Stimulated activated naive CD8-positive, alpha-beta T cell treated with anti-CD3 and anti-CD28 coated beads, Interleukin-15, amount 100 ng/mL, for 72 hours (primary cell): ENCODE data around the gene TOM1.

Experiments used
- ATAC-seq: fragments of 150-1000 bp; cut with Tn5 transposase; 2 replicates; pipeline ENCODE4 v1.10.0; 2021; ENCODE audit warnings: mild to moderate bottlenecking, moderate library complexity
- DNase-seq, 2 donors: peaks; one replicate each; pipeline ENCODE4 v3.0.0; 2021 to 2022
- H3K27ac Mint-ChIP-seq, 2 donors: one replicate each; pipeline ENCODE4 v1.8.0; 2022; ENCODE audit warnings: mild to moderate bottlenecking in 2 of 2, mixed read lengths in 2 of 2, moderate library complexity in 2 of 2
- H3K27me3 Mint-ChIP-seq: one replicate; pipeline ENCODE4 v1.8.0; 2022; ENCODE audit warnings: mixed read lengths
- H3K4me1 Mint-ChIP-seq: one replicate; pipeline ENCODE4 v1.8.0; 2022; ENCODE audit warnings: mild to moderate bottlenecking, mixed read lengths
- H3K4me3 Mint-ChIP-seq, 2 donors: one replicate each; pipeline ENCODE4 v1.8.0; 2022; ENCODE audit warnings: mild to moderate bottlenecking in 2 of 2, mixed read lengths in 2 of 2, moderate library complexity in 1 of 2
- H3K9me3 Mint-ChIP-seq, 2 donors: one replicate each; pipeline ENCODE4 v1.8.0; 2022; ENCODE audit warnings: mixed read lengths in 2 of 2

The TOM1 gene

GRCh38 chr22:35299673-35300499, at the start of gene TOM1:
Gene TOM1 (plus strand): TSS chr22:35299894. CDS start chr22:35299929, 35 bp downstream.
- Mint-ChIP-seq H3K27me3 (no peaks in the 10 kb centered on the region), H3K27ac (peak within 1 kb of the TSS; percentile 84 to 99), H3K4me1 (peaks cover 53% of the 10 kb centered on the region), H3K4me3 (peak within 1 kb of the TSS; percentile 96 to 99), H3K9me3 (no peaks in the 10 kb centered on the region)
- DNase-seq (peak; percentile 96 to 97), ATAC-seq (peak; percentile 98)

GRCh38 chr22:35250156-35250555, 49.5 kb upstream of the TOM1 start:
- no peak overlapping the region for H3K4me3 Mint-ChIP-seq
- ATAC-seq (no peak), DNase-seq (no peak)
- H3K9me3 Mint-ChIP-seq = no peaks in the 10 kb centered on the region
- no peaks in the 10 kb centered on the region for H3K4me1 Mint-ChIP-seq
- H3K27me3 Mint-ChIP-seq = peaks cover 16% of the 10 kb centered on the region
- peak overlapping the region in 1 of 2 donors; percentile 70 for H3K27ac Mint-ChIP-seq

- Mint-ChIP-seq H3K4me1 (peaks cover 14% of the 10 kb centered on the region), H3K4me3 (no peak overlapping the region), H3K9me3 (no peaks in the 10 kb centered on the region), H3K27ac (no peak overlapping the region), H3K27me3 (no peaks in the 10 kb centered on the region)
- DNase-seq = no peak
- ATAC-seq = no peak
Measured at GRCh38 chr22:35253946-35254345, 45.7 kb upstream of the TOM1 start.

- DNase-seq (no peak), ATAC-seq (peak; percentile 27)
- Mint-ChIP-seq H3K27me3 (no peaks in the 10 kb centered on the region), H3K4me1 (peaks cover 25% of the 10 kb centered on the region), H3K9me3 (no peaks in the 10 kb centered on the region), H3K27ac (peak overlapping the region in 1 of 2 donors; percentile 99), H3K4me3 (peak overlapping the region; percentile 89 to 90)
Measured at GRCh38 chr22:35257002-35257320, 42.7 kb upstream of the TOM1 start.

GRCh38 chr22:35257321-35258190, 42.1 kb upstream of the TOM1 start, which contains the start of gene HMGXB4:
Gene HMGXB4 (plus strand): TSS chr22:35257493. CDS start chr22:35262391, 4,898 bp downstream.
- peaks cover 25% of the 10 kb centered on the region for H3K4me1 Mint-ChIP-seq
- H3K9me3 Mint-ChIP-seq = no peaks in the 10 kb centered on the region
- peak; percentile 84 to 89 for DNase-seq
- peak within 1 kb of the TSS; percentile 89 to 90 for H3K4me3 Mint-ChIP-seq
- H3K27ac Mint-ChIP-seq = peak within 1 kb of the TSS; percentile 98 to 99
- peak; percentile 95 for ATAC-seq
- no peaks in the 10 kb centered on the region for H3K27me3 Mint-ChIP-seq

GRCh38 chr22:35258191-35258988, 41.3 kb upstream of the TOM1 start:
- no peaks in the 10 kb centered on the region for H3K27me3 Mint-ChIP-seq
- H3K9me3 Mint-ChIP-seq = no peaks in the 10 kb centered on the region
- DNase-seq = no peak
- H3K27ac Mint-ChIP-seq = peak overlapping the region; percentile 97
- peaks cover 25% of the 10 kb centered on the region for H3K4me1 Mint-ChIP-seq
- ATAC-seq = no peak
- H3K4me3 Mint-ChIP-seq = peak overlapping the region; percentile 89 to 90

- Mint-ChIP-seq H3K27me3 (no peaks in the 10 kb centered on the region), H3K9me3 (no peaks in the 10 kb centered on the region), H3K4me1 (peaks cover 14% of the 10 kb centered on the region), H3K4me3 (no peak overlapping the region), H3K27ac (peak overlapping the region in 1 of 2 donors; percentile 10)
- DNase-seq (no peak), ATAC-seq (no peak)
Measured at GRCh38 chr22:35264986-35265385, 34.7 kb upstream of the TOM1 start.

GRCh38 chr22:35266277-35266676, 33.4 kb upstream of the TOM1 start:
- no peak overlapping the region for H3K27ac Mint-ChIP-seq
- peaks cover 14% of the 10 kb centered on the region for H3K4me1 Mint-ChIP-seq
- no peaks in the 10 kb centered on the region for H3K9me3 Mint-ChIP-seq
- no peaks in the 10 kb centered on the region for H3K27me3 Mint-ChIP-seq
- H3K4me3 Mint-ChIP-seq = no peak overlapping the region
- DNase-seq (no peak), ATAC-seq (no peak)

- H3K4me1 Mint-ChIP-seq = peaks cover 38% of the 10 kb centered on the region
- H3K4me3 Mint-ChIP-seq = no peak overlapping the region
- H3K9me3 Mint-ChIP-seq = no peaks in the 10 kb centered on the region
- H3K27ac Mint-ChIP-seq = peak overlapping the region; percentile 8 to 55
- DNase-seq (no peak), ATAC-seq (no peak)
- H3K27me3 Mint-ChIP-seq = no peaks in the 10 kb centered on the region
Measured at GRCh38 chr22:35269630-35270029, 30.1 kb upstream of the TOM1 start.

GRCh38 chr22:35274154-35274871, 25.4 kb upstream of the TOM1 start:
- Mint-ChIP-seq H3K4me3 (peak overlapping the region in 1 of 2 donors; percentile 3), H3K4me1 (peaks cover 29% of the 10 kb centered on the region), H3K9me3 (no peaks in the 10 kb centered on the region), H3K27me3 (no peaks in the 10 kb centered on the region), H3K27ac (peak overlapping the region; percentile 15 to 34)
- DNase-seq (no peak), ATAC-seq (peak; percentile 50)

- no peak overlapping the region for H3K4me3 Mint-ChIP-seq
- no peaks in the 10 kb centered on the region for H3K9me3 Mint-ChIP-seq
- H3K4me1 Mint-ChIP-seq = peaks cover 33% of the 10 kb centered on the region
- no peak overlapping the region for H3K27ac Mint-ChIP-seq
- no peaks in the 10 kb centered on the region for H3K27me3 Mint-ChIP-seq
- no peak for ATAC-seq
- no peak for DNase-seq
Measured at GRCh38 chr22:35275580-35275979, 24.1 kb upstream of the TOM1 start.

GRCh38 chr22:35276019-35276418, 23.7 kb upstream of the TOM1 start:
- no peak for DNase-seq
- Mint-ChIP-seq H3K9me3 (no peaks in the 10 kb centered on the region), H3K27ac (no peak overlapping the region), H3K27me3 (no peaks in the 10 kb centered on the region), H3K4me1 (peaks cover 34% of the 10 kb centered on the region), H3K4me3 (no peak overlapping the region)
- ATAC-seq = no peak

GRCh38 chr22:35288116-35288515, 11.6 kb upstream of the TOM1 start:
- no peaks in the 10 kb centered on the region for H3K9me3 Mint-ChIP-seq
- no peak overlapping the region for H3K27ac Mint-ChIP-seq
- ATAC-seq (peak; percentile 75), DNase-seq (no peak)
- H3K4me1 Mint-ChIP-seq = no peaks in the 10 kb centered on the region
- no peak overlapping the region for H3K4me3 Mint-ChIP-seq
- H3K27me3 Mint-ChIP-seq = no peaks in the 10 kb centered on the region

GRCh38 chr22:35292786-35293185, 6.9 kb upstream of the TOM1 start:
- DNase-seq = no peak
- H3K4me1 Mint-ChIP-seq = no peaks in the 10 kb centered on the region
- no peaks in the 10 kb centered on the region for H3K27me3 Mint-ChIP-seq
- H3K4me3 Mint-ChIP-seq = no peak overlapping the region
- H3K27ac Mint-ChIP-seq = peak overlapping the region in 1 of 2 donors; percentile 19
- no peaks in the 10 kb centered on the region for H3K9me3 Mint-ChIP-seq
- ATAC-seq = no peak

- Mint-ChIP-seq H3K27me3 (no peaks in the 10 kb centered on the region), H3K4me1 (peaks cover 20% of the 10 kb centered on the region), H3K27ac (no peak overlapping the region), H3K4me3 (no peak overlapping the region), H3K9me3 (no peaks in the 10 kb centered on the region)
- ATAC-seq (no peak), DNase-seq (no peak)
Measured at GRCh38 chr22:35296051-35296450, 3.6 kb upstream of the TOM1 start.
